GM18861 (cell line): Measurements from ENCODE around the gene HS3ST4.

Experiments used
- ATAC-seq: cut with Tn5 transposase; IDR thresholded peaks from one replicate; pipeline ENCODE4 v1.9.1; 2021; ENCODE audit not compliant: unreplicated experiment

Gene HS3ST4

GRCh38 chr16:25877103-25877502 is 185.3 kb downstream of the HS3ST4 start:
- no peak for ATAC-seq

DNA sequence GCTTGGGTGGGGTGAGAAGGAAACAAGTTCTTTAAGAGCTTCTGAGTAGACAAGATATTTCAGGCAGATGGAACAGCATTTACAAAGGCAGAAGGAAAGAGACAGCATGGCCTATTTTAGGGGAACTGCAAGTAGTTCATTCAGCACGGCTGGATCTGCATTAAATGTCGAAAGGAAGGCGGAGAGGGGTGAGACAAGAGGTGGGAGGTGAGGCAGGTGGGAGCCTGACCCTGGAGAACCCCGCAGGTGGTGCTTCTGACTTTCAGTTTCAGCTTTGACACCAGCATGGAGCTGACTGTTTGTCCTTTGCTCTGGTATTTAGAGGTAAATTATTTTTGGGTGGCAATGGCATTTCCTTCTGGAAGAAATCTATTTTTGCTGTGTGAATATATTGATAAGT is 194.8 kb downstream of the HS3ST4 start:
- no peak for ATAC-seq

DNA sequence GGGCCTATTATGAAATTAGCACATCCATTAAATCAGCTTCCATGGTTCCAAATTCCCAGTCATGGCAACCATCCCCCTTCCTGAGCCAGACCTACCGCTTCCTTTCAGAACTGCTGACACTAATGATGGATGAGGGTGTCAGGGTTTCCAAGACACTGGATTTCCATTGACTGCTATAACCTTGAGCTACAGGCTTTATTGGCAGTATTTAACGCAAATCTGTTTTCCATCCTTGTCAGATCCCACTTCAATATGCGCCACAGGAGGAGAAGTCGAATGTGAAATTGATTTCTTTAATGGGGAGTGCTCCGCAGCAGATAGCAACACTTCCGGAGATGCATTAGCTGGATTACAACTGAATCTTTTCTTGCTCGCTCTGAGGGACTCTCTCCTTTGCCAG is 197.1 kb downstream of the HS3ST4 start:
- ATAC-seq = no peak

DNA sequence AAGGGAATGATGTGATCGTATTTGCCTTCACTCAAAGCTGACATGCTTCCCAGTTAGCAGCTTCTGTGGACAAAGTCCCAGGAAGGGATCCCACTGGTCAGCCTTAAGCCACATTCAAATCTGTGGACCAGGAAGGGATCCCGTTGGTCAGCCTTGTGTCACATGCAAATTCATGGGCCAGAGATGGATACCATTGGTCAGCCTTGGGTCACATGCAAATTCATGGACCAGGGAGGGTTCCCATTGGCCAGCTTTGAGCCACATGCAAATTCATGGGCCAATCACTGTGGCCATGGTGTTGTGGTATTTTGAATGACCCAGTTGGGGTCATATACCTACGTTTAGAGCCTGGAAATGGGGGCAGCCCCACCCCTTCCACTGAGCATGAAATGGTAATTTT is 201.6 kb downstream of the HS3ST4 start:
- ATAC-seq = no peak

- ATAC-seq = no peak
These were observed 202.3 kb downstream of the HS3ST4 start for GRCh38 chr16:25894093-25894492.

GRCh38 chr16:25895380-25895779 is 203.6 kb downstream of the HS3ST4 start:
- ATAC-seq = no peak

DNA sequence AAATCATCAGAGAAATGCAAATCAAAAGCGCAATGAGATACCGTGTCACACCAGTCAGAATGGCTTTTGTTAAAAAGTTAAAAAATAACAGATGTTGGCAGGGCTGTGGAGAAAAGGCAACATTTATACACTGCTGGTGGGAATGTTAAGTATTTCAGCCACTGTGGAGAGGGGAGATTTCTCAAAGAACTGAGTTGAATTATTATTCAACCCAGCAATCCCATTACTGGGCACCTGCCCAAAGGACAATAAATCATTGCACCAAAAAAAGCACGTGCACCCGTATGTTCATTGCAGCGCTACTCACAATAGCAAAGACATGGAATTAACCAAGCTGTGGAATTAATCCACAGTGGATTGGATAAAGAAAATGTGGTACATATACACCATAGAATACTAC is 204.7 kb downstream of the HS3ST4 start:
- no peak for ATAC-seq

DNA sequence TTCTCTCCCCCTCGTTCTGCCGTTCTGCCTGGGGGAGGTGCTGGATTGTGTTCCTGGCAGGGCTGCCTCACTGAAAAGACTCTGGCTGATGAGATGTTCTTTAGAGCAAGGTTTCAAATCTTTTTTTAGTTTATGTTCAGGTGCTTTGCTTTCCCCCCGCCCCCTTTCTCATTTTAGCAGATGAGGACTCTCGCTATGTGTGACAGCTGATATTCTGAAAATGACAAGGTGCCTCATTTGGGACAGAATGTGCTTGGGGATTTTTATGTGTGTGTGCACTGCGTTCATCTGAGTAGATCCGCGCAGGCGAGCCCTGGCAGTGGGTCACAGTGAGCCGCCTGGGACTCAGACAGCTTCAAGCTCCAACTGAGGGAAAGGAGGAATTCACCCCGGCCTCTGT is 205.9 kb downstream of the HS3ST4 start:
- no peak for ATAC-seq

- ATAC-seq = no peak
These were observed 214.1 kb downstream of the HS3ST4 start for GRCh38 chr16:25905810-25906209.

DNA sequence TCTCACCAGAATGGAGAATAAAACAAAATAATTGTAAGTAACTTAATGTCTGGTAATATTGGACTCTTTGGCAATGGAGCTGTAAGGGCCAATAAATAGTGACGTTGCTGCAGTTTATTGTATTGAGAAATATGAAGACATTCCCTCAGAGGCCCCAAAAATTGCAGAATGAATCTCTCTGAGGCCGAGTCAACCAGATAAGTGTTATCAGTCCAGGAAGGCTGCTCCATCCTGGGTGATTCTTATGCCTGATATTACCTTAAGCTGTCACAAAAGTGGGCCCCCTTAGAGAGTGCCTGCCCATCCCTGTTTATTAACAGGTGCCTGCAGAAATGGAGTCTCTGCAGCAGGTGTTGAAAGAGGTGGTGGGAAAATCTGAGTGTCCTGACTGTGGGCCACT is 219.2 kb downstream of the HS3ST4 start:
- ATAC-seq = no peak

- ATAC-seq = no peak
These were observed 220.6 kb downstream of the HS3ST4 start for GRCh38 chr16:25912321-25912720.

GRCh38 chr16:25914357-25914962 is 222.7 kb downstream of the HS3ST4 start:
- no peak for ATAC-seq

- no peak for ATAC-seq
These were observed 224.3 kb downstream of the HS3ST4 start for GRCh38 chr16:25916037-25916436.

DNA sequence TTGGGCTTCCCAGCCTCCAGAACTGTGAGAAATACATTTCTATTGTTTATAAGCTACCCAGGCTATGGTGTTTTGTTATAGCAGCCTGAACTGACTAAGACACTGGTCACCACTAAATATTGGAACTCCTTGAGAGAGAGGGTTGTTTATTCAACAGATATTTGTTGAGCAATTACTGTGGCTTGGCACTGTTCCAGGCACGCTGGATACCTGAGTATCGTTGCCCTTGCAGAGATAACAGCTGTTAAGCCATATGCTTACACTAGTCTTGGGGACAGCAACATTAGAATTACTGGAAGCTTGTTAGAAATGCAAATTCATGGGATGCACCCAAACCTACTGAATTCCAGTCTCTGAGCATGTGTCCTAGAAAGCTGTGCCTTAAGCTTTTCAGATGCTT is 230.7 kb downstream of the HS3ST4 start:
- ATAC-seq = no peak

DNA sequence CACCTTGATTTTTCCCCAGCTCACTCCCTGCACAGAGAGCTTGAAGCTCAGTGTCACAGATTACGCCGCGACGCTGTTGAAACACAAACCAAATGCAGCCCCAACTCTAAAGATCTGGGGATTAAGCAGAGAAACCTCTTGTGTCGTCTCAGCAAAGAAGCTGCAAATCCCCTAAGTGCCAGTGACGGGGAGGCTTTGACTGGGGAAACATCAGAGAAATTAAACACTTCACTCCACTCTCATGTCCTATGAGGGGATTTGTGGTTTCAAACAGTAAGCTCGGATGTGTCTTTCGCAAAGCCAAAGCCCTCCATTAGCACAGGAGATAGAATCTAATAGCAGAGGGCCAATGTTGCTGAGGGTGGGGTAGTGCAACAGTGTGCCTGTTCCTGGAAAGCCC is 233.7 kb downstream of the HS3ST4 start:
- no peak for ATAC-seq

- ATAC-seq = no peak
These were observed 239.8 kb downstream of the HS3ST4 start for GRCh38 chr16:25931473-25932035.

- ATAC-seq = no peak
These were observed 250.2 kb downstream of the HS3ST4 start for GRCh38 chr16:25941800-25942499.

GRCh38 chr16:25950586-25951281 is 259.0 kb downstream of the HS3ST4 start:
- no peak for ATAC-seq

DNA sequence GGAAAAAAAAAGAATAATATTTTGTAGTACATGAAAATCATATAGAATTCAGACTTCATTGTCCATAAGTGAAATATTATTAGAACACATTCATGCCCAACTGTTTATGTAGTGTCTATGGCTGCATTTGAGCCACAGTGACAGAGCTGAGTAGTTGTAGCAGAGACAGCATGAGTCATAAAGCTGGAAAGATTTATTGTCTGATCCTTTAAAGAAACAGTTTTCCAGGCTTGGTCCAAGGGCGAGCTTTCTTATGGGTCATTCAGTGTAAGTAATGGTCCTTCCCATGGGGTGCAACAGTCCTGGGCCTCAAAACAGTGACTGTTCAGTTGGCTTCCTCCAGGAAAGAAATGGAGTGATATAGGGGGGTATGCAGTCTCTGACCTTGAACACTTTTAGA is 260.2 kb downstream of the HS3ST4 start:
- ATAC-seq = no peak

DNA sequence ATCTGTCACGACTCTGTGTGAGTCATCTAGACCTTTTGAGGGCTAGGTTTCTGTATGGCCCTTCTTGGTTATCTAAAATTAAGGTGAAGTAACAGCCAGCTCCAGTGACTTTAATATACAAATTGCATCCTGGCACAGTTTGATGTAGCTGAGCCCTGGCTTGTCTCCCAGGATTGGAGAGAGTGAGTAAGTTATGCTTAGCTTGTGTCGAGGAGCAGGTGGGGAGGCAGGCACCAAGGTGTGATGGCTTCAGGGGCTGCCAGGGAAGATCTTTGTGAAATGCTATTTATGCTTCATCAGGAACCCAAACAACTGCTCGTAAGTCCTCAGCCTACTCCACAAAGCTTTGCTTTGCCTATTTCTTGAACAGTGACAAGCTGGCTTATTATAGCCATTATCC is 261.2 kb downstream of the HS3ST4 start:
- ATAC-seq = no peak

GRCh38 chr16:25957707-25958106 is 265.9 kb downstream of the HS3ST4 start:
- ATAC-seq = no peak

GRCh38 chr16:25959221-25959620 is 267.5 kb downstream of the HS3ST4 start:
- ATAC-seq = no peak
